ENCODE measurements around the gene PRSS37. TPM values are rescaled to one million over a fixed set of nuclear protein-coding genes. Genes with fewer than 3 reads are reported as not detected.

PRSS37 gene
- total RNA-seq (not detected), polyA plus RNA-seq (not detected)
- long read RNA-seq, donor 1 = 0 reads
- long read RNA-seq, donor 2 = 0 reads

GRCh38 chr7:141841385-141841784 lies at the start of gene PRSS37:
PRSS37 (minus strand) TSS chr7:141841485; CDS start chr7:141841049, 436 bp downstream.
- H3K4me3 ChIP-seq = no peak within 1 kb of the TSS
- TF ChIP-seq POLR2A (IDR thresholded peaks at IDR 0.05) (no peak), CTCF (IDR thresholded peaks at IDR 0.05 in 8 of 11, conservative IDR thresholded peaks at IDR 0.05 in 3 of 11) (no peak), POLR2AphosphoS5 (IDR thresholded peaks at IDR 0.05) (no peak)
- H3K36me3 ChIP-seq = no peaks in the 10 kb centered on the region
- H3K27me3 ChIP-seq (replicated peaks in 1 of 7) = no peaks in the 10 kb centered on the region
- DNase-seq = no peak
- intact Hi-C loops (cut with DNase I; ENCODE audit: low total_unique reads) = no loop called here
- H3K9me3 ChIP-seq = peaks cover 0 to 2% (median 0%) of the 10 kb centered on the region in 8 donors
- no peak within 1 kb of the TSS for H3K27ac ChIP-seq
- no peaks in the 10 kb centered on the region for H3K4me1 ChIP-seq

DNA sequence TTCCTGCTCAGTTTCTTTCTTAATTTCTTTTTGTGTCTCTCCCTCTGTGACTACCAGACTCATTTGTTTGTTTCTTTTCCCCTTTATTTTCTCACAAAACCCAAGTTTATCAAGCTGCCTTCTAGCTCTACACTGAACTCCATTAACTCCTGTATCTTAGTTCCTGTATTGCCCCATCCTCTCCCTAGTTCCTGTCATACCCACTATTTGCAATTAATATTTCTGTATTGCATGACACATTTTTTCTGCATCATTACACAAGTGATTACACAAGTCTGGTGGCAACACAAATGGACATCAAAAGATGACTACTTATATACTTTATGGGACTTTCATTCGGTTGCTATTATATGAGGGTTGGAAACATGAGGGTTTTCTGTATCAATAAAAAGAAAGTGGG lies 48.0 kb upstream of the PRSS37 start:
- WGBS, 5 donors = 51 to 91% (median 68%) methylated on average over 1 of the region's 1 CpG
- Histone ChIP-seq H3K27ac (peak overlapping the region in 4 of 8 donors; percentile 53 to 76 (median 72)), H3K4me3 (no peak overlapping the region), H3K9me3 (no peaks in the 10 kb centered on the region), H3K4me1 (peaks cover 0 to 5% (median 0%) of the 10 kb centered on the region in 6 donors), H3K27me3 (replicated peaks in 1 of 7) (no peaks in the 10 kb centered on the region), H3K36me3 (no peaks in the 10 kb centered on the region)
- DNase-seq = no peak
- TF ChIP-seq CTCF (IDR thresholded peaks at IDR 0.05 in 8 of 11, conservative IDR thresholded peaks at IDR 0.05 in 3 of 11) = no peak
- TF ChIP-seq POLR2AphosphoS5 (IDR thresholded peaks at IDR 0.05) = no peak
- no peak for TF ChIP-seq POLR2A (IDR thresholded peaks at IDR 0.05)
- intact Hi-C loops (cut with DNase I; ENCODE audit: low total_unique reads) = no loop called here

DNA sequence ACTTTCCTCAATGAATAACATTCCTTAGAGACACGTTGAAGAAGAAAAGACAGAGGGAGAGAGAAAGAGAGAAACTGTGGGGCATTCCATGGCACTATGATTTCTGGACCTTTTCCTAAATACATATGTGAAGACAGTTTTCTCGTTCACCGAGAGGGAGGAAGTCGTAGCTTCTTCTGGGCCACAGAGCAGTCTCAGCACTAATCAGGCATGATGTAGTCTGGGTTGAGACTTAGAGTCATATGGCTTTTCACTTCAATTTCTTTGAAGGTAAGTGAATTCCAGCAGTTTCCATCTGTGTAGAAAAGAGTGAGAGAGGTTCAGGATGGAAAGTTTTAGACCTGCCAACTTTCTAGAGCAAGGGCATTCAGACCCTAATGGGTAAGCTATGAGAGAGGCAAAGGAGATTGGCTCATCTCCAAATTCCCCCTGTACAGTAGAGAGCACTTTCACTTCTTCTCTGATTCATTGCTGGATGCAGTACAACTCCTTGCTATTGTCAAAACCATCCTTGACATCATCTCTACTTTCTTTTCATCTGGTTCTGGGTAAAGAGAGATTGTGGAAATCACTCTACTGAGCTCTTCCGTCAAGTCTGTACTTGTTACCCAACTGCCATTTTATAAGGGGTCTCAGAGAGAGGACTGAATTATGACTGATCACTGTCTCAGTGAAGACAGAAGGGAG lies 43.4 kb upstream of the PRSS37 start:
- Histone ChIP-seq H3K9me3 (peaks cover 0 to 6% (median 0%) of the 10 kb centered on the region in 8 donors), H3K4me3 (no peak overlapping the region), H3K27me3 (replicated peaks in 1 of 7) (no peaks in the 10 kb centered on the region), H3K27ac (no peak overlapping the region), H3K36me3 (no peaks in the 10 kb centered on the region), H3K4me1 (peaks cover 0 to 5% (median 0%) of the 10 kb centered on the region in 6 donors)
- WGBS, 5 donors = 62 to 72% (median 70%) methylated on average over 5 of the region's 5 CpGs
- intact Hi-C loops (cut with DNase I; ENCODE audit: low total_unique reads) = no loop called here
- TF ChIP-seq CTCF (IDR thresholded peaks at IDR 0.05 in 8 of 11, conservative IDR thresholded peaks at IDR 0.05 in 3 of 11) (no peak), POLR2AphosphoS5 (IDR thresholded peaks at IDR 0.05) (no peak), POLR2A (IDR thresholded peaks at IDR 0.05) (no peak)
- DNase-seq = no peak

DNA sequence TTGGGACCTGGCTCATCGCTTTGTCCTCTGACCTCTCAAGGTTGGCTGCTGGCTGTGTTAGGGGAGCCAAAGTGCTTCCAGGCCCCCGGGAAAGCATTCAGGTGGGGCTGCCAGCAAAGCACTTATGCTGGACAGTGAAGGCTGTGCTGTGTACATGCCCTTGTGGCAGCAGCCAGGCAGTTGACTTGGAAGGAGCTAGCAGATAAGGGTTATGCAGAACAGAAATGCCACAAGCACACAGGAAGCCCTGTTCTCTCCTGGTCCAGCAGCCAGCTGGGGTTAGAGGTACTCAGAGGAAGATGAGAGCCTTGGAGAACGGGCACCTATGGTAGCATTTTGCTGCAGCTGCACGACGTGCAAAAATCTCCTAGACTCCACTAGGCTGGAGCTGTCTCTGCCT lies 39.7 kb upstream of the PRSS37 start:
- DNase-seq = no peak
- Histone ChIP-seq H3K4me1 (no peaks in the 10 kb centered on the region), H3K4me3 (no peak overlapping the region), H3K9me3 (peaks cover 0 to 6% (median 0%) of the 10 kb centered on the region in 8 donors), H3K36me3 (no peaks in the 10 kb centered on the region), H3K27me3 (replicated peaks in 1 of 7) (no peaks in the 10 kb centered on the region), H3K27ac (no peak overlapping the region)
- TF ChIP-seq CTCF (IDR thresholded peaks at IDR 0.05 in 8 of 11, conservative IDR thresholded peaks at IDR 0.05 in 3 of 11) (no peak), POLR2AphosphoS5 (IDR thresholded peaks at IDR 0.05) (no peak), POLR2A (IDR thresholded peaks at IDR 0.05) (no peak)
- intact Hi-C loops (cut with DNase I; ENCODE audit: low total_unique reads) = no loop called here
- WGBS, 5 donors = 66 to 73% (median 70%) methylated on average over 5 of the region's 5 CpGs
